Astrocyte (in vitro differentiated cells and primary cell): ENCODE data around the gene FXR1.

Source experiments
- CTCF ChIP-seq: IDR thresholded peaks from 2 replicates; pipeline ENCODE4 v1.5.1; 2011; ENCODE audit warnings: low read depth, mild to moderate bottlenecking, inconsistent platforms, low read length, moderate library complexity; ENCODE audit not compliant: insufficient read depth
- EZH2 ChIP-seq: IDR thresholded peaks from 2 replicates; pipeline ENCODE4 v1.6.1; 2012; ENCODE audit warnings: mild to moderate bottlenecking, low read length, inconsistent platforms; ENCODE audit not compliant: insufficient read depth

GRCh38 chr3:180990505-180990904, 78.0 kb downstream of the FXR1 start:
- TF ChIP-seq CTCF (no peak), EZH2 (no peak)
